ENCODE data around the gene ICAM4.
A peak's percentile ranks its signal among the peaks of the same experiment; 100 is the strongest.
"Not testable (repeated sequence)": the region's sequence is repeated elsewhere in the genome, so short reads cannot be mapped to it uniquely, and the experiment has no call there.

ICAM4 gene

GRCh38 chr19:10278935-10279334, 7.8 kb upstream of the ICAM4 start:
- Histone ChIP-seq H3K9ac (ENCODE audit: low read depth, low read length) (no peak overlapping the region), H3K36me3 (ENCODE audit: insufficient read depth, low read length) (no peaks in the 10 kb centered on the region), H3K9me3 (ENCODE audit: control insufficient read depth, insufficient read depth, low read length) (no peaks in the 10 kb centered on the region), H3K4me1 (ENCODE audit: insufficient read depth, low read length) (peaks cover 4% of the 10 kb centered on the region; the same call in 1 of the 2 replicates)

DNA sequence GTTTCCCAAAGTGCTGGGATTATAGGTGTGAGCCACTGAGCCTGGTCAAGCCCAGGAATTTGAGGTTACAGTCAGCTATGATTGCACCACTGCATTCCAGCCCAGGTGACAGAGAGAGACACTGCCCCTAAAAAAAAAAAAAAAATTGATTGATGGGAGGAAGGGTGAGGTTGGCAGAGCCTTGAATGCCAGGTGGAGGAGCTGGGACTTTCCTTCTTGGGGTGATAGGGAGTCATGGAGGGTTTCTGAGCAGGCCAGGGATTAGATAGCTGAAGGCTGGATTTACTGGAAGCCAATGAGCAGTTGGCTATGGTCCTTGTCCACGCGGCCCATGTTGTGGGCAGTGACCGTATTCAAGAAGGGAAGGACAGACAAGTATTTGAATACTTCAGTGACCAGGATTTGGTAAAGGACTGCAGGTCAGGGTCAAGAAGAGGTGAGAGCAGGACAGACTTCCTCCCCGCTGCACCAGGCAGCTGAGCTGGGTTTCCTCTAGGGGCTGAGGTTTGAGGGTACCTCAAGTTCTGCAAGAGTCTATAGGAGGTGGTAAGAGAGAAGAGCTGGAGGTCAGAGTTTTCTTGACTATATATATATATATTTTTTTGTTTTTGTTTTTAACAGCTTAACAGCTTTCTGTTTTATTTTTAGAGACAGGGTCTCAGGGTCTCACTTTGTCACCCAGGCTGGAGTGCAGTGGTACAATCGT, 6.9 kb upstream of the ICAM4 start:
- Histone ChIP-seq H3K9me3 (ENCODE audit: control insufficient read depth, insufficient read depth, low read length) (no peaks in the 10 kb centered on the region), H3K4me1 (ENCODE audit: insufficient read depth, low read length) (peaks cover 4% of the 10 kb centered on the region; the same call in 1 of the 2 replicates), H3K9ac (ENCODE audit: low read depth, low read length) (no peak overlapping the region), H3K36me3 (ENCODE audit: insufficient read depth, low read length) (no peaks in the 10 kb centered on the region)

DNA sequence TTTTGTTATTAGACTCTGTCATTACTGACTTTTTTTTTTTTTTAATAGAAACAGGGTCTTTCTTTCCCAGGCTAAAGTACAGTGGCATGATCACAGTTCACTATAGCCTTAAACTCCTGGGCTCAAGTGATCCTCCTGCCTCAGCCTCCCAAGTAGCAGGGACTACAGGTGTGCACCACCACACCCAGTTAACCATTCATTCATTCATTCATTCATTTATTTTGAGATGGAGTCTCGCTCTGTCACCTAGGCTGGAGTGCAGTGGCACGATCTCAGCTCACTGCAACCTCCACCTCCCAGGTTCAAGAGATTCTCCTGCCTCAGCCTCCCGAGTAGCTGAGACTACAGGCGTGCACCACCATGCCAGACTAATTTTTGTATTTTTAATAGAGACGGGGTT, 4.7 kb upstream of the ICAM4 start:
- not testable (repeated sequence) for H3K4me1 ChIP-seq (ENCODE audit: insufficient read depth, low read length); H3K36me3 ChIP-seq (ENCODE audit: insufficient read depth, low read length); H3K9ac ChIP-seq (ENCODE audit: low read depth, low read length); H3K9me3 ChIP-seq (ENCODE audit: control insufficient read depth, insufficient read depth, low read length)

- Histone ChIP-seq H3K9ac (ENCODE audit: low read depth, low read length) (no peak overlapping the region), H3K9me3 (ENCODE audit: control insufficient read depth, insufficient read depth, low read length) (no peaks in the 10 kb centered on the region), H3K4me1 (ENCODE audit: insufficient read depth, low read length) (peaks cover 4% of the 10 kb centered on the region; the same call in 1 of the 2 replicates), H3K36me3 (ENCODE audit: insufficient read depth, low read length) (no peaks in the 10 kb centered on the region)
These were observed 3.3 kb upstream of the ICAM4 start for GRCh38 chr19:10283301-10284064.

DNA sequence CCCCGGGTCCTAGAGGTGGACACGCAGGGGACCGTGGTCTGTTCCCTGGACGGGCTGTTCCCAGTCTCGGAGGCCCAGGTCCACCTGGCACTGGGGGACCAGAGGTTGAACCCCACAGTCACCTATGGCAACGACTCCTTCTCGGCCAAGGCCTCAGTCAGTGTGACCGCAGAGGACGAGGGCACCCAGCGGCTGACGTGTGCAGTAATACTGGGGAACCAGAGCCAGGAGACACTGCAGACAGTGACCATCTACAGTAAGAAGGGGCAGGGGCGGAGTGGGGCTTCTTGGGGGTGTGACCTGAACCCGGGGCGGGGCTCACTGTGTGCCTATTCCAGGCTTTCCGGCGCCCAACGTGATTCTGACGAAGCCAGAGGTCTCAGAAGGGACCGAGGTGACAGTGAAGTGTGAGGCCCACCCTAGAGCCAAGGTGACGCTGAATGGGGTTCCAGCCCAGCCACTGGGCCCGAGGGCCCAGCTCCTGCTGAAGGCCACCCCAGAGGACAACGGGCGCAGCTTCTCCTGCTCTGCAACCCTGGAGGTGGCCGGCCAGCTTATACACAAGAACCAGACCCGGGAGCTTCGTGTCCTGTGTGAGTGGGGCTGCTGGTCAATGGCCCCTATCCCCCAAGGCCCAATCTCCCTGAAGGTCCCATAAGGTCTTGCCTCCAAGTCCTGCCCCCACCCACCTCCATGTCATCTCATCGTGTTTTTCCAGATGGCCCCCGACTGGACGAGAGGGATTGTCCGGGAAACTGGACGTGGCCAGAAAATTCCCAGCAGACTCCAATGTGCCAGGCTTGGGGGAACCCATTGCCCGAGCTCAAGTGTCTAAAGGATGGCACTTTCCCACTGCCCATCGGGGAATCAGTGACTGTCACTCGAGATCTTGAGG, 2.4 kb upstream of the ICAM4 start:
- H3K9ac ChIP-seq (ENCODE audit: low read depth, low read length): no peak overlapping the region
- no peaks in the 10 kb centered on the region for H3K9me3 ChIP-seq (ENCODE audit: control insufficient read depth, insufficient read depth, low read length)
- H3K36me3 ChIP-seq (ENCODE audit: insufficient read depth, low read length): no peaks in the 10 kb centered on the region
- peaks cover 4% of the 10 kb centered on the region; the same call in 1 of the 2 replicates for H3K4me1 ChIP-seq (ENCODE audit: insufficient read depth, low read length)

- no peak overlapping the region for H3K9ac ChIP-seq (ENCODE audit: low read depth, low read length)
- no peaks in the 10 kb centered on the region for H3K36me3 ChIP-seq (ENCODE audit: insufficient read depth, low read length)
- no peaks in the 10 kb centered on the region for H3K9me3 ChIP-seq (ENCODE audit: control insufficient read depth, insufficient read depth, low read length)
- peaks cover 4% of the 10 kb centered on the region; the same call in 1 of the 2 replicates for H3K4me1 ChIP-seq (ENCODE audit: insufficient read depth, low read length)
These were observed 1.8 kb upstream of the ICAM4 start for GRCh38 chr19:10284960-10285278.

GRCh38 chr19:10285393-10285792, 1.4 kb upstream of the ICAM4 start:
- Histone ChIP-seq H3K4me1 (ENCODE audit: insufficient read depth, low read length) (peaks cover 4% of the 10 kb centered on the region; the same call in 1 of the 2 replicates), H3K36me3 (ENCODE audit: insufficient read depth, low read length) (no peaks in the 10 kb centered on the region), H3K9ac (ENCODE audit: low read depth, low read length) (no peak overlapping the region), H3K9me3 (ENCODE audit: control insufficient read depth, insufficient read depth, low read length) (no peaks in the 10 kb centered on the region)

DNA sequence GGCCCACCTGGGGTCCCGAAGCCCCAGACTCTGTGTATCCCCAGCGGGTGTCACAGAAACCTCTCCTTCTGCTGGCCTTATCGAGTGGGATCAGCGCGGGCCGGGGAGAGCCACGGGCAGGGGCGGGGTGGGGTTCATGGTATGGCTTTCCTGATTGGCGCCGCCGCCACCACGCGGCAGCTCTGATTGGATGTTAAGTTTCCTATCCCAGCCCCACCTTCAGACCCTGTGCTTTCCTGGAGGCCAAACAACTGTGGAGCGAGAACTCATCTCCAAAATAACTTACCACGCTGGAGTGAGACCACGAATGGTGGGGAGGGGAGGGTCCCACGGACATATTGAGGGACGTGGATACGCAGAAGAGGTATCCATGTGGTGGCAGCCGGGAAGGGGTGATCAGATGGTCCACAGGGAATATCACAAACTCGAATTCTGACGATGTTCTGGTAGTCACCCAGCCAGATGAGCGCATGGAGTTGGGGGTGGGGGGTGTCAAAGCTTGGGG, 2.0 kb downstream of the ICAM4 start:
- Histone ChIP-seq H3K9me3 (ENCODE audit: control insufficient read depth, insufficient read depth, low read length) (no peaks in the 10 kb centered on the region), H3K9ac (ENCODE audit: low read depth, low read length) (peak overlapping the region; percentile 59; the same call in 1 of the 2 replicates), H3K4me1 (ENCODE audit: insufficient read depth, low read length) (peaks cover under 1% of the 10 kb centered on the region; the same call in 1 of the 2 replicates), H3K36me3 (ENCODE audit: insufficient read depth, low read length) (no peaks in the 10 kb centered on the region)

DNA sequence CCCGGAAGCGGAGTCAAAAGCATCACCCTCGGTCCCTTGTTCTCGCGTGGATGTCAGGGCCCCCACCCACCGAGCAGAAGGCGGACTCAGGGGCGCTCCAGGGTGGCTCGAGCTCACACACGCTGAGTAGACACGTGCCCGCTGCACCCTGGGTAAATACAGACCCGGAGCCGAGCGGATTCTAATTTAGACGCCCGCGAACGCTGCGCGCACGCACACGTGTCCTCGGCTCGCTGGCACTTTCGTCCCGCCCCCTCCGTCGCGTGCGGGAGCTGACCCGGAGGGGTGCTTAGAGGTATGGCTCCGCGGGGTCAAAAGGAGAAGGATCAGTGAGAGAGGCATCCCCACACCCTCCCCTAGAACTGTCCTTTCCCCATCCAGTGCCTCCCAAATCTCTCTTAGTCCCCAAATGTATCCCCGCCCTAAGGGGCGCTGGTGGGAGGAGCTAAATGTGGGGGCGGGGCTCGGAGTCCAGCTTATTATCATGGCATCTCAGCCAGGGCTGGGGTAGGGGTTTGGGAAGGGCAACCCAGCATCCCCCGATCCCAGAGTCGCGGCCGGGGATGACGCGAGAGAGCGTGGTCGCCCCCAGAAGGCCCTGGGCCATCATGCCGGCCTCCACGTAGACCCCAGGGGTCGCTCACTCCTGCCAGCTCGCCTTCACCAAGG, 2.5 kb downstream of the ICAM4 start:
- Histone ChIP-seq H3K36me3 (ENCODE audit: insufficient read depth, low read length) (no peaks in the 10 kb centered on the region), H3K9ac (ENCODE audit: low read depth, low read length) (peak overlapping the region; percentile 59; the same call in 1 of the 2 replicates), H3K9me3 (ENCODE audit: control insufficient read depth, insufficient read depth, low read length) (no peaks in the 10 kb centered on the region), H3K4me1 (ENCODE audit: insufficient read depth, low read length) (no peaks in the 10 kb centered on the region; the same call in 1 of the 2 replicates)

DNA sequence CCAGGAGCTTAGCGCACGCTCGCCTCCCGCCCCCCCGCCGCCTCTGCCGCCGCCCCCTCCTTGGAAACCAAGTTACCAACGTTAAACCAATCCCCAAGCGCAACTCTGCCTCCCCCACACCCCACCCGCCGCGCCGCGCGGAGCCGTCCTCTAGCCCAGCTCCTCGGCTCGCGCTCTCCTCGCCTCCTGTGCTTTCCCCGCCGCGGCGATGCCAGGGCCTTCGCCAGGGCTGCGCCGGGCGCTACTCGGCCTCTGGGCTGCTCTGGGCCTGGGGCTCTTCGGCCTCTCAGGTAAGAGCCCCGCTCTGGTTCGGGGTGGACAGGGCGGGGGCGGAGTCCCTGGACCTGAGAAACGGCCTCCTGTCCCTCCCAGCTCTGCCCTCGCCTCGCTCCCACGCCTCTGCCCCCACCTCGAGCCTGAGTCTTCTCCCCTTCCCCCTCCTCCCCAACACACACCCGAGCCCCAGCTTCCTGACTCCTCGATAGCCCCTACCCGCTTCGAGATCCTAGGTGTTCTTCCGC, 3.1 kb downstream of the ICAM4 start, which contains the start of gene ICAM5:
Gene ICAM5 (plus strand): TSS at position 117 of the 521 bp plus-strand sequence. CDS start 92 bp downstream, at position 209.
- Histone ChIP-seq H3K9me3 (ENCODE audit: control insufficient read depth, insufficient read depth, low read length) (no peaks in the 10 kb centered on the region), H3K36me3 (ENCODE audit: insufficient read depth, low read length) (no peaks in the 10 kb centered on the region), H3K9ac (ENCODE audit: low read depth, low read length) (peak within 1 kb of the TSS; percentile 59; the same call in 1 of the 2 replicates), H3K4me1 (ENCODE audit: insufficient read depth, low read length) (no peaks in the 10 kb centered on the region; the same call in 1 of the 2 replicates)

DNA sequence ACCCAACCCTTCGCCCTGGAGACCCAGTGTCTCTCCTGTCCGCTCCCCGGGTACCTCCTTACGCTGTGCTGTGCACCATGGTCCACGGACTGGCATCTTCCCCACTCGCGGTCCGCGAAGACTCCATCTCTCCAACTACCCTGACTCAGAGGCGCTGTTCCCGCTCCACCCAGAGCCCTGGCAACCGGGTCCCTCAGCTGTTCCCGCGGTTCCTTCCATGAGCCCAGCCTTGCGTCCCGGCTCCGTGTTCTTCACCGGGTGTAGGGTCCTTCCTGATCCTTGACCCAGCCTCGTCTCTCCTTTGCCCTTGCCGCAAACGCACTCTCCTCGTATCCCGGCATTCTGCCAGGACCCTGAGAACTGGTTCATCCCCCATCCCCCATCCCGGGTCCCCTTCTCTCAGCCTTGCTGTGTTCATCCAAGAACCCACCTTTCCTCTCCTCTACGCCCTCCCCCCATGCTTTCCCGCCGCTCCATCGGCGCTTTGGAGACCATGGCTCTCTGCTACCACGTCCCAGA, 3.7 kb downstream of the ICAM4 start:
- Histone ChIP-seq H3K9ac (ENCODE audit: low read depth, low read length) (peak overlapping the region; percentile 59; the same call in 1 of the 2 replicates), H3K9me3 (ENCODE audit: control insufficient read depth, insufficient read depth, low read length) (no peaks in the 10 kb centered on the region), H3K4me1 (ENCODE audit: insufficient read depth, low read length) (no peaks in the 10 kb centered on the region; the same call in 1 of the 2 replicates), H3K36me3 (ENCODE audit: insufficient read depth, low read length) (no peaks in the 10 kb centered on the region)

GRCh38 chr19:10290876-10291553, 4.3 kb downstream of the ICAM4 start:
- peak overlapping the region; percentile 59; the same call in 1 of the 2 replicates for H3K9ac ChIP-seq (ENCODE audit: low read depth, low read length)
- no peaks in the 10 kb centered on the region for H3K9me3 ChIP-seq (ENCODE audit: control insufficient read depth, insufficient read depth, low read length)
- no peaks in the 10 kb centered on the region for H3K36me3 ChIP-seq (ENCODE audit: insufficient read depth, low read length)
- no peaks in the 10 kb centered on the region; the same call in 1 of the 2 replicates for H3K4me1 ChIP-seq (ENCODE audit: insufficient read depth, low read length)
